Ureter (tissue), 1 donor: ENCODE results near the gene IL1R1. TPM values are rescaled to one million over a fixed set of nuclear protein-coding genes. Genes with fewer than 3 reads are reported as not detected.

ENCODE experiments used
- DNase-seq: peaks from one replicate; pipeline ENCODE4 v3.0.0-alpha.2; 2020; ENCODE audit warnings: low spot score
- total RNA-seq: library from RNA; stranded (reverse); gene quantifications from one replicate; pipeline ENCODE4 v1.2.4, GENCODE V29; 2023
- donor health status: DM: yes; HTN: yes; CAD: no.

IL1R1 gene
- total RNA-seq, 1 donor from 2014 or later: 93.3 TPM

DNA sequence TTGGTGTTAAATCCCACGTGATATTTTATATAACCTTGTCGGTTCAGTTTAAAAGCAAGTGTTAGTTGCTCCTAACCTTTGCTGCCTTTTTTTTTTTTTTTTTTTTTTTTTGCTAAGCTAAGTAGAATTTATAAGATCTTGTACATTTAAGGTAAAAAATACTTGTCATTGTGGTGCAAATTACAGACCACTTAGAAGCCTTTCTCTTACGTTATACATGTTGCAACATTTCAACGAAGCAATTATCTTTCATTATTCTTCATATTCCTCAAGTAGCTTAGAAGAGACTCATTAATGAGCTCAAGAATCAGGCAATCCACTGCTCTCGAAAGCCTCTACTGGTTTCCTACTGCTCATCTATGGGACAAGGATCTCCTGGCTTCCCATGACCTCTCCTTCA lies 29.4 kb downstream of the IL1R1 start:
- no peak for DNase-seq

GRCh38 chr2:102172745-102173144 lies 30.2 kb downstream of the IL1R1 start:
- no peak for DNase-seq

GRCh38 chr2:102176172-102176571 lies 33.6 kb downstream of the IL1R1 start:
- no peak for DNase-seq

DNA sequence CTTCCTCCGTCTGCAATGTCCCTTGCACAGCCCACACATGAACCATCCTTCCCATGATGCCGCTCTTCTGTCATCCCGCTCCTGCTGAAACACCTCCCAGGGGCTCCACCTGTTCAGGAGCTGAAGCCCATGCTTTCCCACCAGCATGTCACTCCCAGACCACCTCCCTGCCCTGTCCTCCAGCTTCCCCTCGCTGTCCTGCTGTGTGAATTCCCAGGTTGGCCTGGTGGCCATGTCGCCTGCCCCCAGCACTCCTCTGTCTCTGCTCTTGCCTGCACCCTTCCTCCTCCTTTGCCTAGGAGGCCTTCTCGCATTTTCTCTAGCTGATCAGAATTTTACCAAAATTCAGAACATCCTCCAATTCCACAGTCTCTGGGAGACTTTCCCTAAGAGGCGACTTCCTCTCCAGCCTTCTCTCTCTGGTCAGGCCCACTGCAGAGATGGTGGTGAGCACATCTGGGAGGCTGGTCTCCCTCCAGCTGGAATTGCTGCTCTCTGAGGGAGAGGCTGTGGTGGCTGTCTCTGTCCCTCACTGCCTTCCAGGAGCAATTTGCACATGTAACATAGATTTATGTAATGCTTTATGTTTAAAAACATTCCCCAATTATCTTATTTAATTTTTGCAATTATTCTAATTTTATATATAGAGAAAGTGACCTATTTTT lies 35.4 kb downstream of the IL1R1 start:
- no peak for DNase-seq

DNA sequence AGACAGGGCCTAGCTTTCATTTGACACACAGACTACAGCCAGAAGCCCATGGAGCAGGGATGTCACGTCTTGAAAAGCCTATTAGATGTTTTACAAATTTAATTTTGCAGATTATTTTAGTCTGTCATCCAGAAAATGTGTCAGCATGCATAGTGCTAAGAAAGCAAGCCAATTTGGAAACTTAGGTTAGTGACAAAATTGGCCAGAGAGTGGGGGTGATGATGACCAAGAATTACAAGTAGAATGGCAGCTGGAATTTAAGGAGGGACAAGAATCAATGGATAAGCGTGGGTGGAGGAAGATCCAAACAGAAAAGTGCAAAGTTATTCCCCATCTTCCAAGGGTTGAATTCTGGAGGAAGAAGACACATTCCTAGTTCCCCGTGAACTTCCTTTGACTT lies 36.5 kb downstream of the IL1R1 start:
- DNase-seq: no peak

- DNase-seq: no peak
Observed at GRCh38 chr2:102179788-102180686, 37.5 kb downstream of the IL1R1 start.

GRCh38 chr2:102180687-102180999 lies 38.1 kb downstream of the IL1R1 start:
- DNase-seq: no peak

DNA sequence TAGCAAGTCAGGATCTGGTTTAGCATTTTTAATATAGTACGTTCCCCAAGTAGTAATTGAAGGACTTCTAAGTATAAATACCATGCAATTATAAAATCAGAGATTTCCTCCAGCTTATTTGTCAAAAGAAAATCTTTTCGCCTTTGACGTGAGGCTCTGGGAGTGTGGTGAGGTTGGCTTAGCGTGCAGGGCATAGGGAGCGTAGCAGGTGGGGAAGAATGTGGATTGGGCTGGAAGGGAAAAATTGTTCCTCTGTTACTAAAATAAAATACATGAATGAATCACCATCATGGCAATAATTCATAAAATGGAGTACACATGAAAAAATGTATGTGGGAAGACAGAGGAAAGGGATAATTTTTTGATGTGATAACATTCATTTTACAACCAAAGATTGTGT lies 38.8 kb downstream of the IL1R1 start:
- no peak for DNase-seq

DNA sequence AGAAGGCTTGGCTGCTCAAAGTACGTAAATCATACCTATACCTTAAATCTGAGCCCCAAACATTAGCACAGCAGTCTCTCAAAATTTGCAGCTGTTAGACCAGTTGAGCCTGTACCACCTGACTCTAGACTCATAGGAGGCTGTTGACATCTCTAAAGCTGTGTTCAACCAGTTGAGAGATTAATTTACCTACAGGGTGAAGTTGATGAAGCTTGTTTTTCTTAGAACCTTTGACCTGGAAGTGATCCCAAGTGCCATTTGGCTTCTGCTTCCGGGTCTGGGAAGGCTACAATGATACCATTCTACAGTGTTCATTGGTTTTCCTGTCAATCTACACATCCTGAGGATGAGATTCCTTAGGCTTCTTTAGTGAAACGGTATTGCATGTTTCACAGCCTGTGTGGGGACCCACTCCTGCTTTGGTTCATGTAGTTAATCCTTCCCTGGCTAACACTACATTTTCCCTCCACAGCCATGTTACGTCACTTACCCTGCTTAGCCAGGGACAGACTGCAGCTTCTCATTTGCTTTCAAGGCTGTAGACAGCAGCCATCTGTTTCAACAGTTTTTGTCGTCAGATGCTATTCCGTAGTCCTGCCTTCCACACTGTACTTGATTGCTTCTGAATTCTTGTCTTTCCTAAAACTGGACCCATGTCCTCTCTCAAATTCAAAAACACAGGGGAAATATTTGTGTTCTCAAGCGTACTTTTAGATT lies 39.5 kb downstream of the IL1R1 start:
- DNase-seq: no peak

- DNase-seq: no peak
Observed at GRCh38 chr2:102184018-102184417, 41.5 kb downstream of the IL1R1 start.

- no peak for DNase-seq
Observed at GRCh38 chr2:102184568-102184967, 42.0 kb downstream of the IL1R1 start.

DNA sequence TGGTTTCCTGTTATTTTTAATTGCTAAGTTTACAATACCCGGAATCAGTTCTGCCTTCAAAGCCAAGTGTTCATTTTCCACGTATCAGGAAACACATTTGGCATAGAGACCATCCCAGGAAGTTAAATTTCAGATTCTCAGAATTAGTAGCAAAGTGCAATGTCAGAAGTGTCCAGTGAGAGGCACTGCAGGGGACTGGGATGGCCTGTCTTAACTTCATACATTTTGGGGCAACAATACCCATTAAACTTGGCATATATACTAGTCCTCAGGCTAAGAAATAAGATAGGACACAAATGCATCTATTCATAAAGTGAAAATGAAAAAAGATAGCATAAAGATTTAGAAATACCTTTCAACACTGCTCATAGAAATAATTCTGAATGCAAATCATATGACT lies 42.8 kb downstream of the IL1R1 start:
- no peak for DNase-seq

DNA sequence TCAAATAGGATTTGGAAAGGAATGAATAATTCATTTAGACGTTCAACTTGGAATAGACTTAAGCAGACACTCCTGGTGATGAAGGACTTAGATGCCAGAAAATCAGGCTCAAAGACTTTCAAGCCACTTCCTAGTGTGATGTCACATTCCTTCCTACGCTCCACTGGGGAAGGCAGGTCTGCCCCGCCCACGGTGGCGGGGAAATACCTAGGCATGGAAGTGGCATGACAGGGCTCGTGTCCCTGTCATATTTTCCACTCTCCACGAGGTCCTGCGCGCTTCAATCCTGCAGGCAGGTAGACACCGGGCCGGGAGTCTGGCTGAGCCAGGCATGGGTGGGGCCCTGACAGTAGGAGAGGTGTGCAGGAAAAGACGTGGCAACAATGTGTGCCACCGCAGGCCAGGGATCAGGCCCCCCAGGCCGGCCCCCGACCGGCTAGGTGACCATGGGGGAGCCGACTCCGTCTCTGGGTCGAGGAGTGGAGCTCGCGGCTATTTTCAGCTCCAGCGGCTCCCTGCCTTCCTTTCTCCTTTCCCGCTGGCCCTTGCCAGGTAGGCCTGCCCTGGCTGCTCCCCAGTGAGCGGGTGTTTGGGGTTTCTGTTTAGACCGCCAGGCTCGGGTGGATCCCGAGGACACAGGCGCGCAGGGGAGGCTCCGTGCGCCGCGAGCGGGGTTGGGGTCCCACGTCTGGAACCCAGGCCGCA lies 44.4 kb downstream of the IL1R1 start, which contains the start of gene IL1RL2:
TSS of gene IL1RL2 (plus strand) at position 233 of the 705 bp plus-strand sequence. CDS start 845 bp downstream, outside the sequence.
- DNase-seq: no peak

- no peak for DNase-seq
Observed at GRCh38 chr2:102187496-102188150, 45.1 kb downstream of the IL1R1 start.

GRCh38 chr2:102190430-102191107 lies 48.0 kb downstream of the IL1R1 start:
- DNase-seq: no peak

GRCh38 chr2:102191501-102191900 lies 49.0 kb downstream of the IL1R1 start:
- DNase-seq: no peak

DNA sequence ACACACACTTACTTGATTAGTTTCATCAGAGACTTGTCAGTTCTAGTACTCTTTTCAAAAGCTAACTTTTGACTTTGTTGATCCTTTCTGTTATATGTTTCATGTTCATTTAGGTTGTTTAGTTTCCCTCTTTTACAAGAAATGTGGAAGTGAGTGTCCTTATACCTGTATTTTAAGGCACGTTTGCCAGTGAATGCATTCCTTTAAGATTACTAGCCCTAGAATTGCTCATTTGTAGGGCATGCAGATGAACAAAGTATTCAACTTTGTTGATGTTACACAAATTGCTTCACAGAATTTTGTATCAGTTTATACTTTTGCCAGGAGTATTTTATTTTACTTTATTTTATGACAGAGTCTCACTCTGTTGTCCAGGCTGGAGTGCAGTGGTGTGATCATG lies 50.5 kb downstream of the IL1R1 start:
- DNase-seq: no peak

- no peak for DNase-seq
Observed at GRCh38 chr2:102194609-102195268, 52.2 kb downstream of the IL1R1 start.

- no peak for DNase-seq
Observed at GRCh38 chr2:102197389-102198137, 55.0 kb downstream of the IL1R1 start.

DNA sequence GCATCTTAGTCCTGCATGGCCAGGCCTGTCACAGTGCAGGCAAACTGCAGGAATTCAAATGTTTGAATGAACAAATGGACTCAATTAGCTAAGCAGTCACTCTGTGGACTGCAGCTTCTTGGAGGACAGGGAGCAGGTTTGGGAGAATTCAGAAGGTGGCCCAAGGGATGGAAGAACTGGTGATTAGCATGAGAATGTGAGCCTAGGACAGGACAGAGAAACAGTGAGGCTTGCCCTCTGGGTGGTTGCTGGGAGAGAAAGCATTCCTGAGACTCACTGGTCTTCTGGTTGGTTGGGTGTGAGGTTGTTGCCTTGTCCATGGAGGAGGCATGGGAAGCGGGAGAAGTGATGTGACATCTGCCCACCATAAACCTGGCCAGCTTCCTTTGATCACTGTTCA lies 58.0 kb downstream of the IL1R1 start:
- DNase-seq: no peak
